GM23248 (cell line): ENCODE measurements around the gene HS3ST2.
"Not testable (repeated sequence)": the region's sequence is repeated elsewhere in the genome, so short reads cannot be mapped to it uniquely, and the experiment has no call there.

Experiments
- EZH2 ChIP-seq: fragments of 200-600 bp; sonication (generic); IDR thresholded peaks from 2 replicates; pipeline ENCODE4 v1.6.1; 2018; ENCODE audit warnings: antibody characterized with exemption, mild to moderate bottlenecking; ENCODE audit not compliant: insufficient read depth, poor library complexity, severe bottlenecking
- EZH2phosphoT487 ChIP-seq: fragments of 200-600 bp; sonication (generic); IDR thresholded peaks from 2 replicates; pipeline ENCODE4 v1.6.1; 2018; ENCODE audit warnings: antibody characterized with exemption, moderate library complexity, mild to moderate bottlenecking, low read depth; ENCODE audit not compliant: insufficient read depth

- TF ChIP-seq EZH2phosphoT487, EZH2: not testable (repeated sequence)
Observed at GRCh38 chr16:22939744-22940363, 125.9 kb downstream of the HS3ST2 start.
